DMS79 (cell line): ENCODE results near the gene MYPOP.
A peak's percentile ranks its signal among the peaks of the same experiment; 100 is the strongest.

Experiments
- DNase-seq: peaks from one replicate; lab custom pipeline; 2025; lab: John Stamatoyannopoulos, UW

MYPOP gene, protein sequence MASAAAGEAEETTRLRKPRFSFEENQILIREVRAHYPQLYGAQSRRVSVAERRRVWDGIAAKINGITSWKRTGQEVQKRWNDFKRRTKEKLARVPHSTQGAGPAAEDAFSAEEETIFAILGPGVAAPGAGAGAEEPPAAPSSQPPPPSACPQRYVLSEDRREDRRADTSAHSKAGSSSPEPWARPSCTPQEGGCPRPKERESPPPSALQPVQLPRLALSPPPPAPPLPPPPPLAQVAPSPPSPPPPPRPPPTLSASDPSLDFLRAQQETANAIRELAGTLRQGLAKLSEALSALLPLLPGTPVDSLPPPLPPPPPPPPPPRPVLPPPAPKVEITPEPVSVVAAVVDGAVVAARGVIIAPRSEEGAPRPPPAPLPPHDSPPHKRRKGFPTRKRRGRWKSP

DNA sequence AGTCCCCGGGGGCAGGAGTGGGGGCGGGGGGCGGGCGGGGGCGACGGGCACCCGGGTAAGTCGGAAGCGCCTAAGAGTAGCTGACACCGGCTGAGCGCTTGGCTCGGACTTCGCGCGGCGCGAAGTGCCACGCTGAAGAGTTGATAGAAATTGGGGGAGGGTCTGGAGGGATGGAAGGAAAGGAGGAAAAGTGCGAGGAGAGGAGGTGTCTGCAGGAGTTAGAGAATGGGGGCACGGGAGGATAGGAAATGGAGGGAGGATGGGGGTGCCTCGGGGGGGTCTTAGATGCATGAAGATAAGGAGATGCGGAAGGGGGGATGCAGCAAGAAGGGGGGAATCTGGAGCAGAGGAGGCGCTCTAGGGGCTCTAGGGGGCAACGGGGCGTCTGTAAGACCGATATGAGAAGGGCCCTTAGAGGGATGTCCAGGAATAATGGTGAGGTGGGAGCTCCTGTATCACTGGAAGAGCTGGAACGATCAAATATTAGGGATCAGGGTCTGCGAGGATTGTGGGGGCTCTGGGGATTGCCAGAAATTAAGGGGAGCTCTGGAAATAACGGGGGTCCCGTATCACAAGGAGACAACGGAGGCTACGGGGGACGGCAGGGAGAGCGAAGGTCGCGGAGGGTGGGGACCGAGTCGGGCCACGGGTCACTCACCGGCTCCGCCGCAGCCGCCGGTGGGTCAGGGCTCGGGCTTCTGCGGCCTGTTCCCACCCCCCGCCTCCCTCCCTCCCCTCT lies at the start of gene MYPOP:
TSS of gene MYPOP (minus strand) at position 702 of the 739 bp plus-strand sequence. CDS start 840 bp downstream, outside the sequence.
- DNase-seq = no peak

- DNase-seq = no peak
Measured at GRCh38 chr19:45947926-45948325, 45.5 kb upstream of the MYPOP start.

- DNase-seq = no peak
Measured at GRCh38 chr19:45940515-45940805, 38.0 kb upstream of the MYPOP start.

DNA sequence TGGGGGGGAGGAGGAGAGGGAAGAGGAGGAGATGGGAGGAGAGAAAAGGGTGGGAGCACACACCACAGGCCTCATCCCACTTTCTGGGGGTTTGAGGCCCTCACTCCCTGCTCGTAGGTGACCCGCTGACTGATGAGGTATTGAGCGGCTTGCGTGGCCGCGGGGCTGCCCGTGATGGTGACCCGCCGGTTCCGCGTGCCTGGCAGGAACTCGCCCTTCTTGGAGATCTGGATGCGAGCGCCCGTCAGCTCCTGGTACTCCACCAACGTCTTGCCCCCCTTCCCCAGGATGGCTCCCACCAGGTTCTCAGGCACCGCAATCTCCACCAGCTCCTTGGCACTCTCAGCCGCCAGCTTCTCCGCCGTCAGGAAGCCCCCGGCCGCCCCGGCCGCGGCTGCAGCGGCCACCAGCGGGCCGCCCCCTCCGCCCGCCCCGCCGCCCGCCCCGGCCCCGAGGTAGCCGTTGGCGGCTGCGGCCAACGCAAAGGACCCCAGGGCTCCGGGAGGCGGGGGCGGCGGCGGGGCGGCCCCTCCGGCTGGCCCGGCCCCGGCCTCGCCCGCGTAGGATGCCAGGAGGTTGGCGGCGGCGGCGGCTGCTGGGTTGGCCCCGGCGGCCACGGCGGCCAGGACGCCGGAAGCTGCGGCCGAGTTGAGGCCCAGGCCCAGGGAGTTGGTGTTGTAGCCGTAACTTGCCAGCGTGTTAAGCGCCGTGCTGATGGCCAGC lies 37.5 kb upstream of the MYPOP start:
- no peak for DNase-seq

GRCh38 chr19:45938733-45939319 lies 36.4 kb upstream of the MYPOP start:
- no peak for DNase-seq

GRCh38 chr19:45935267-45935666 lies 32.9 kb upstream of the MYPOP start:
- DNase-seq = no peak

DNA sequence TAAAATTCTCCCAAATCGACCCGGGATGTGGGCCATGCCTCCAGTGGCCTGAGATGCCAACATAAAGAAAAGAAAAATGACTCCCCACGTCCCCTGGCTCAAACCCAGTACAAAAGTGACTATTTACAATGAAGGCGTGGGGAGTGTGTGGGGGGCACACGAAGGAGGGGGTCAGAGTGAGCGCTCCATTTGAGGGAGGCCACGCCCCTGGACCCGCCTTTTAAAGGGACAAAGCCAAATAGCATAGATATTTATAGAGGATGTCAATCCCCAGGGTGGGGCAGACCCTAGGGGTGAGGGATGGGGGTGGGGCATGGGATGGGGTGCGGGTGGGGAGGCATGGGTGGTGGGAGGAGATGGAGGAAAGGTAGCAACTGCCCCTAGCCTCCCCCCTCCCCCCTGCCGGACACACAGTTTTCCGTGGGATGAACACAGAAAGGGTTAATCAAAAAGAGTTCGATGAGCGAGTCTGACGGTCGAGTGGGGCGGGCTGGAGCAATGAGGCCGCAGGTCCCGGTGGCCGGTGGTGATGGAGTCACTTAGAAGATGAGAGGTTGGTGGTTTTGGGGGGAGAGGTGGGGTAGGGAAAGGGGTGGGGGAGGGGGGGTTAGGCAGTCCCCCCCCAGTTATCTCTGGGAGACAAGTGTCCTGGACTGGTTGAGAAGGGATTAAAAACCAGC lies 32.3 kb upstream of the MYPOP start:
- no peak for DNase-seq

DNA sequence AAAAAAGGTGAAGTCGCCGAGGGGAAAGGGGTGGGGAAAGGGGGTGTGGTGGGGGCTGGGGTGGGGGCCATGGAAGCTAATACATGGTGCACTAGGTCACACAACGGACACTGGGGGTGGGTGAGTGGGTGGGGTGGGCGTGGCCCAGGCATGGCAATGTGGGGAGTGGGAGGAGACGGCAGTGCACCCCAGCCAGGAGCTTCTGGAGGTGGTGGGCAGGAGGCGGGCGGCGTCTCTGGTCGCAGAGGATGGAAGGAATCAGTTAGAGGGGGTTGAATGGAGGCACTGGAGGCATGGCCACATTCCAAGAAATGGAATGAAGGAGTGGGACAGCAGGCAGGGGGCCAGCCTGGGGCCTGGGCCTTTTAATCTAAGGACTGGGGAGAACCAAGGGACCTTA lies 31.3 kb upstream of the MYPOP start:
- no peak for DNase-seq

GRCh38 chr19:45931055-45931454 lies 28.6 kb upstream of the MYPOP start:
- no peak for DNase-seq

- no peak for DNase-seq
Measured at GRCh38 chr19:45929247-45929646, 26.8 kb upstream of the MYPOP start.

- DNase-seq = peak; percentile 92
Measured at GRCh38 chr19:45927565-45928261, 25.3 kb upstream of the MYPOP start.

- no peak for DNase-seq
Measured at GRCh38 chr19:45924891-45925447, 22.6 kb upstream of the MYPOP start.

GRCh38 chr19:45922281-45922680 lies 19.9 kb upstream of the MYPOP start:
- no peak for DNase-seq

- DNase-seq = no peak
Measured at GRCh38 chr19:45920458-45920857, 18.0 kb upstream of the MYPOP start.

GRCh38 chr19:45919678-45920077 lies 17.3 kb upstream of the MYPOP start:
- DNase-seq = no peak

DNA sequence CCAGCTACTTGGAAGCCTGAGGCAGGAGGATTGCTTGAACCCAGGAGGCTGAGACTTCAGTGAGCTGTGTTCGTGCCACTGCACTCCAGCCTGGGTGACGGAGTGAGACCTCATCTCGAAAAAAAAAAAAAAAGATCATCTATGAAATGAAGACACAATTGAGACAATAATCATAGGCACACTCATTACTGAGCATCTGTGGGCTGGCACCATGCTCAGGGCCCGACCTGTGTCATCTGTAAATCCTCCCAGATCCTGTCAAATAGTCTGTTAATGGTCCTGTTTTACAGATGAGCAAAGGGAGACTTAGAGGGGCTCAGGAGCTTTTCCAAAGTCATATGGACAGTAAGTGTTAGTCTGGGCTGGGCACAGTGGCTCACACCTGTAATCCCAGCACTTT lies 16.3 kb upstream of the MYPOP start:
- no peak for DNase-seq

GRCh38 chr19:45917421-45918091 lies 15.1 kb upstream of the MYPOP start:
- DNase-seq = no peak

DNA sequence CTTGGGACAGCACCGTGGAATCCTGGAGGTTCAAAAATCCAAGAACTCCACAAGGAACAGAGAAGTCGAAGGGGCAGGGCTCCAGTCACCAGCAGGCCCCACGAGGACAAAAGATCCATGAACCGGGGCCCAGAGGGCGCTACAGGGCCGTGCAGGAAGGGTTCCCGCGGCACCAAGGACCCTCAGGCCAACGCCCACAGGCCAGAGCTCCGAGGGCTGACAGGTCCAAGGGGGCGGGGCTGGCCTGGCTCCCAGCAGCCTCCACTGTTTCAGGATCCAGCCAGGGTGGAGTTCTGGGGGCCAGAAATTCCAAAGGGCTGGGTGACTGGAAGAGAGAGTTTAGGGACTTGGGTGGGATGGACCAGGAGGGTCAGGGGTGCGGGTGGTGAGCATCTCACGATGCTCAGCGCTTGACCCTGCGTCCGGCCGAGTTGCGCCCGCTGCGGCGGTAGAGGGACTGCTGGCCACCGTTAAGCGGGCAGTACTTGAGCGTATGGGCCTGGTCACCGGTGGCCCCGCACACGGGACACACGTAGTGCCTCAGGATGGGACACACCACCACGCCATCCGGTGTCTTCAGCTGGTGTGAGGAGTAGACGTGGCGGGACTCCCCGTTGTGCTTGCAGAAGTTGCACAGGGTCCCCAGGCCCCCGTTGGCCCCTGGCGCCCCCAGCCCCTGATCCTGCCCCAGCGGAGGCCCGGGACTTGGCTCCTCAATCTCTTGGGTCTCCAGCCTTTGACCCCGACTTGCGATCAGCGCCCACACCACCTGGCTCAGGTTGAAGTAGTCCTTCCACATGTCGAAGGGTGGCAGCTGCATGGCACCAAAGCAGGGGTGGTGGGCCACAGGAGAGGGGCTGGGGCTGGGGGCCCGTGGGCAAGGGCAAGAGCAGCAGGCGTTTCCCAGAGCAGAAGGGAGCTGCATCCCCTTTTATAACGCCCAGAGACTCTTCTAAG lies 11.7 kb upstream of the MYPOP start, which contains the start of gene NANOS2:
TSS of gene NANOS2 (minus strand) at position 905 of the 957 bp plus-strand sequence. CDS start at position 820, 85 bp downstream.
- DNase-seq = no peak

DNA sequence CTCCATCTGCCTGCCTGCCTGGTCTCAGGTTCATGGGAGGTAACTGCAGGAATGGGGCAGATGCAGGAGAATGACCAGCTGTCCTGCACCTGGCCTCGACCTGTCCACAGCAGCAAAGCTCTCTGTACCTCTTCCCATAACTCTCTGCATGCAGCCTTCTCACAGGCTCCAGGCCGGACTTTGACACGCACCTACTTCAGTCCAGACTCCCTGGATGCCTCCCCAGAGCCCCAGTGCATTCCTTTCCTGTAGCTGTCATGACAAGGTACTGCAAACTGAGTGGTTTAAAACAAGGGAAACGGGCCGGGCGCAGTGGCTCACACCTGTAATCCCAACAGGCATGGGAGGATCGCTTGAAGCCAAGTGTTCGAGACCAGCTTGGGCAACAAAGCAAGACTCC lies 8.9 kb upstream of the MYPOP start:
- no peak for DNase-seq
